DND-41 (cell line): ENCODE results near the gene RHOG.

Source experiments
- ATAC-seq: fragments of 200-7000 bp; cut with Tn5 transposase; 3 replicates; pipeline ENCODE4 v1.9.1; 2021; ENCODE audit warnings: low read depth; ENCODE audit not compliant: insufficient read depth
- DNase-seq: peaks from one replicate; pipeline ENCODE4 v3.0.0-alpha.2; 2020
- H2AFZ ChIP-seq: 2 replicates; pipeline ENCODE4 v1.6.0; 2012; ENCODE audit warnings: low read depth, low read length
- H3K27ac ChIP-seq: 2 replicates; pipeline ENCODE4 v1.5.1; 2012; ENCODE audit warnings: low read length, inconsistent platforms
- H3K27me3 ChIP-seq: fragments of 200-600 bp; sonication (generic); 2 replicates; pipeline ENCODE4 v1.6.0; 2012; ENCODE audit warnings: low read length, mild to moderate bottlenecking, inconsistent platforms; ENCODE audit not compliant: insufficient read depth, poor library complexity
- H3K36me3 ChIP-seq: 2 replicates; pipeline ENCODE4 v1.5.1; 2012; ENCODE audit warnings: low read length, inconsistent platforms; ENCODE audit not compliant: insufficient read depth
- H3K4me1 ChIP-seq: 2 replicates; pipeline ENCODE4 v1.5.1; 2012; ENCODE audit warnings: mild to moderate bottlenecking, low read length; ENCODE audit not compliant: insufficient read depth
- H3K4me2 ChIP-seq: 2 replicates; pipeline ENCODE4 v1.6.0; 2012; ENCODE audit warnings: mild to moderate bottlenecking, moderate library complexity, low read length, inconsistent platforms; ENCODE audit not compliant: insufficient read depth
- H3K4me3 ChIP-seq, 2 experiments: fragments of 200-600 bp in 1 of 2; shearing (Covaris generic) in 1 of 2; 2 replicates each; pipeline ENCODE4 v1.5.1; 2012 to 2016; ENCODE audit warnings: inconsistent platforms in 2 of 2, low read length in 2 of 2, mild to moderate bottlenecking in 2 of 2, low read depth in 1 of 2, moderate library complexity in 1 of 2
- H3K79me2 ChIP-seq: 2 replicates; pipeline ENCODE4 v1.6.0; 2012; ENCODE audit warnings: low read length, inconsistent platforms; ENCODE audit not compliant: insufficient read depth
- H3K9ac ChIP-seq: 2 replicates; pipeline ENCODE4 v1.6.0; 2012; ENCODE audit warnings: low read depth, mild to moderate bottlenecking, inconsistent platforms, low read length, moderate library complexity
- H3K9me3 ChIP-seq: 2 replicates; pipeline ENCODE4 v1.5.1; 2012; ENCODE audit warnings: low read length, moderate library complexity, mild to moderate bottlenecking, inconsistent platforms; ENCODE audit not compliant: insufficient read depth, severe bottlenecking
- H4K20me1 ChIP-seq: 2 replicates; pipeline ENCODE4 v1.6.0; 2012; ENCODE audit warnings: low read length; ENCODE audit not compliant: insufficient read depth
- CTCF ChIP-seq: IDR thresholded peaks from 2 replicates; pipeline ENCODE4 v1.5.1; 2012; ENCODE audit warnings: borderline replicate concordance, low read length, moderate library complexity, mild to moderate bottlenecking; ENCODE audit not compliant: poor library complexity, severe bottlenecking; ENCODE audit errors: extremely low read depth
- EZH2 ChIP-seq: IDR thresholded peaks from 3 replicates; pipeline ENCODE4 v1.6.1; 2012; ENCODE audit warnings: borderline replicate concordance, low read depth, mild to moderate bottlenecking, moderate library complexity, low read length, inconsistent platforms; ENCODE audit not compliant: severe bottlenecking

The RHOG gene

GRCh38 chr11:3823762-3824506, 16.8 kb downstream of the RHOG start:
- no peak for TF ChIP-seq CTCF
- no peak for TF ChIP-seq EZH2
- Histone ChIP-seq H3K27me3 (no peaks in the 10 kb centered on the region), H4K20me1 (peaks cover 20% of the 10 kb centered on the region), H3K27ac (no peak overlapping the region), H3K4me3 (no peak overlapping the region), H3K79me2 (peaks cover 5% of the 10 kb centered on the region; the same call in 1 of the 2 replicates), H3K36me3 (peaks cover 56% of the 10 kb centered on the region), H3K4me1 (no peaks in the 10 kb centered on the region), H3K4me2 (no peak overlapping the region), H3K9me3 (no peaks in the 10 kb centered on the region), H2AFZ (no peak overlapping the region), H3K9ac (no peak overlapping the region)
- no peak for ATAC-seq
- DNase-seq, result no peak

- H3K36me3 ChIP-seq, result peaks cover 55% of the 10 kb centered on the region
- no peak overlapping the region for H3K27ac ChIP-seq
- H3K9me3 ChIP-seq, result no peaks in the 10 kb centered on the region
- no peak overlapping the region for H3K4me2 ChIP-seq
- H3K79me2 ChIP-seq, result peaks cover 4% of the 10 kb centered on the region; the same call in 1 of the 2 replicates
- no peaks in the 10 kb centered on the region for H3K27me3 ChIP-seq
- TF ChIP-seq EZH2, result no peak
- no peak for TF ChIP-seq CTCF
- no peak overlapping the region for H2AFZ ChIP-seq
- peaks cover 20% of the 10 kb centered on the region for H4K20me1 ChIP-seq
- H3K4me3 ChIP-seq, result no peak overlapping the region
- H3K9ac ChIP-seq, result no peak overlapping the region
- H3K4me1 ChIP-seq, result no peaks in the 10 kb centered on the region
- ATAC-seq (no peak), DNase-seq (no peak)
Observed at GRCh38 chr11:3823303-3823702, 17.5 kb downstream of the RHOG start.

- no peaks in the 10 kb centered on the region for H3K27me3 ChIP-seq
- TF ChIP-seq CTCF (no peak), EZH2 (no peak)
- no peaks in the 10 kb centered on the region for H3K9me3 ChIP-seq
- no peaks in the 10 kb centered on the region for H3K4me1 ChIP-seq
- no peak overlapping the region for H3K4me2 ChIP-seq
- H3K4me3 ChIP-seq, result no peak overlapping the region
- H3K9ac ChIP-seq, result no peak overlapping the region
- ATAC-seq (no peak), DNase-seq (no peak)
- no peak overlapping the region for H2AFZ ChIP-seq
- H3K79me2 ChIP-seq, result no peaks in the 10 kb centered on the region; the same call in 1 of the 2 replicates
- peaks cover 10% of the 10 kb centered on the region for H4K20me1 ChIP-seq
- H3K27ac ChIP-seq, result no peak overlapping the region
- peaks cover 49% of the 10 kb centered on the region for H3K36me3 ChIP-seq
Observed at GRCh38 chr11:3822312-3822711, 18.4 kb downstream of the RHOG start.
